NT2/D1 (cell line): ENCODE data around the gene GLIS1.

Experiments
- SUZ12 ChIP-seq: IDR thresholded peaks from 2 replicates; pipeline ENCODE4 v1.6.1; 2011; ENCODE audit not compliant: insufficient read length, insufficient read depth; ENCODE audit errors: extremely low read depth
- YY1 ChIP-seq: IDR thresholded peaks from 2 replicates; pipeline ENCODE4 v1.6.1; 2011; ENCODE audit not compliant: insufficient read length, insufficient read depth
- ZNF274 ChIP-seq: IDR thresholded peaks from 2 replicates; pipeline ENCODE4 v1.6.1; 2011; ENCODE audit warnings: mild to moderate bottlenecking, low read depth, low read length

GRCh38 chr1:53738205-53739108, 507 bp downstream of the GLIS1 start:
- TF ChIP-seq YY1 = no peak
- TF ChIP-seq SUZ12 = no peak
- no peak for TF ChIP-seq ZNF274
